Glutamatergic neuron (in vitro differentiated cells): ENCODE results near the gene USP13. TPM values are rescaled to one million over a fixed set of nuclear protein-coding genes. Genes with fewer than 3 reads are reported as not detected.

Experiments
- DNase-seq: peaks from one replicate; pipeline ENCODE4 v3.0.0; 2022
- H3K27ac Mint-ChIP-seq: one replicate; pipeline ENCODE4 v1.8.0; 2020; ENCODE audit warnings: mild to moderate bottlenecking, mixed read lengths, inconsistent platforms; ENCODE audit not compliant: unreplicated experiment
- H3K27me3 Mint-ChIP-seq: one replicate; pipeline ENCODE4 v1.8.0; 2020; ENCODE audit warnings: mild to moderate bottlenecking, moderate library complexity, mixed read lengths, inconsistent platforms; ENCODE audit not compliant: unreplicated experiment
- H3K36me3 Mint-ChIP-seq: one replicate; pipeline ENCODE4 v1.8.0; 2020; ENCODE audit warnings: mild to moderate bottlenecking, mixed read lengths, inconsistent platforms; ENCODE audit not compliant: unreplicated experiment
- H3K4me1 Mint-ChIP-seq: one replicate; pipeline ENCODE4 v1.8.0; 2020; ENCODE audit warnings: mild to moderate bottlenecking, low read depth, mixed read lengths, inconsistent platforms; ENCODE audit not compliant: unreplicated experiment
- H3K4me3 Mint-ChIP-seq: one replicate; pipeline ENCODE4 v1.8.0; 2020; ENCODE audit warnings: mild to moderate bottlenecking, mixed read lengths, inconsistent platforms; ENCODE audit not compliant: unreplicated experiment
- H3K9me3 Mint-ChIP-seq: one replicate; pipeline ENCODE4 v1.8.0; 2020; ENCODE audit warnings: mild to moderate bottlenecking, moderate library complexity, mixed read lengths, inconsistent platforms; ENCODE audit not compliant: unreplicated experiment
- CTCF ChIP-seq: fragments of 200-600 bp; sonication (generic); IDR thresholded peaks from one replicate; pipeline ENCODE4 v1.5.0; 2021; ENCODE audit not compliant: partially characterized antibody, unreplicated experiment
- total RNA-seq: library from RNA; stranded (reverse); fragmentation: NEBNext Ultra II Directional; extraction: Animal tissue kit (Norgen Biotek cat#: 25700); gene quantifications from one replicate; pipeline ENCODE4 v1.2.1, GENCODE V29; 2021; ENCODE audit not compliant: unreplicated experiment

The USP13 gene
- total RNA-seq, 1 donor from 2014 or later = 28.5 TPM

- TF ChIP-seq CTCF = no peak
- DNase-seq = no peak
- Mint-ChIP-seq H3K4me3 (no peak overlapping the region), H3K27ac (no peak overlapping the region), H3K9me3 (no peaks in the 10 kb centered on the region), H3K36me3 (no peaks in the 10 kb centered on the region), H3K27me3 (peaks cover 2% of the 10 kb centered on the region), H3K4me1 (peaks cover 2% of the 10 kb centered on the region)
These were observed 179.6 kb downstream of the USP13 start for GRCh38 chr3:179832333-179832854.

GRCh38 chr3:179833294-179833693, 180.5 kb downstream of the USP13 start:
- Mint-ChIP-seq H3K4me3 (no peak overlapping the region), H3K4me1 (peaks cover 2% of the 10 kb centered on the region), H3K36me3 (no peaks in the 10 kb centered on the region), H3K27ac (no peak overlapping the region), H3K9me3 (no peaks in the 10 kb centered on the region), H3K27me3 (peaks cover 2% of the 10 kb centered on the region)
- DNase-seq = no peak
- no peak for TF ChIP-seq CTCF

- H3K36me3 Mint-ChIP-seq = no peaks in the 10 kb centered on the region
- H3K27ac Mint-ChIP-seq = no peak overlapping the region
- H3K27me3 Mint-ChIP-seq = no peaks in the 10 kb centered on the region
- DNase-seq = no peak
- H3K4me1 Mint-ChIP-seq = peaks cover 2% of the 10 kb centered on the region
- H3K4me3 Mint-ChIP-seq = no peak overlapping the region
- TF ChIP-seq CTCF = no peak
- H3K9me3 Mint-ChIP-seq = peaks cover 1% of the 10 kb centered on the region
These were observed 184.5 kb downstream of the USP13 start for GRCh38 chr3:179837374-179837773.

Other genes starting within 250 kb of the USP13 start
- gene GNB4, start 201.6 kb upstream of the USP13 start, total RNA-seq = 19.1 TPM
- gene ACTL6A, start 90.1 kb upstream of the USP13 start, total RNA-seq = 58.8 TPM
- 45.0 TPM for gene MRPL47, start 48.4 kb upstream of the USP13 start, total RNA-seq
- 77.7 TPM for gene NDUFB5, start 48.2 kb upstream of the USP13 start, total RNA-seq